ENCODE data around the gene FBH1.
"Not testable (repeated sequence)": the region's sequence is repeated elsewhere in the genome, so short reads cannot be mapped to it uniquely, and the experiment has no call there.

FBH1 gene

GRCh38 chr10:5960070-5960972, 70.3 kb downstream of the FBH1 start:
- peak; percentile 55 for DNase-seq (ENCODE audit: low read depth)

GRCh38 chr10:5960973-5961275, 70.9 kb downstream of the FBH1 start:
- not testable (repeated sequence) for DNase-seq (ENCODE audit: low read depth)

GRCh38 chr10:5961405-5962100, 71.5 kb downstream of the FBH1 start:
- DNase-seq (ENCODE audit: low read depth), result no peak

- DNase-seq (ENCODE audit: low read depth), result not testable (repeated sequence)
Observed at GRCh38 chr10:5962358-5962940, 72.4 kb downstream of the FBH1 start.

- DNase-seq (ENCODE audit: low read depth), result no peak
Observed at GRCh38 chr10:5963071-5963470, 73.0 kb downstream of the FBH1 start.

GRCh38 chr10:5963591-5963990, 73.5 kb downstream of the FBH1 start:
- no peak for DNase-seq (ENCODE audit: low read depth)

GRCh38 chr10:5964736-5965135, 74.7 kb downstream of the FBH1 start:
- no peak for DNase-seq (ENCODE audit: low read depth)

GRCh38 chr10:5965266-5965665, 75.2 kb downstream of the FBH1 start:
- DNase-seq (ENCODE audit: low read depth), result no peak

- no peak for DNase-seq (ENCODE audit: low read depth)
Observed at GRCh38 chr10:5968037-5968680, 78.1 kb downstream of the FBH1 start.

GRCh38 chr10:5968681-5969453, 78.8 kb downstream of the FBH1 start:
- DNase-seq (ENCODE audit: low read depth), result no peak

- DNase-seq (ENCODE audit: low read depth), result no peak
Observed at GRCh38 chr10:5970066-5970465, 80.0 kb downstream of the FBH1 start.

- DNase-seq (ENCODE audit: low read depth), result no peak
Observed at GRCh38 chr10:5970527-5970926, 80.5 kb downstream of the FBH1 start.

GRCh38 chr10:5971315-5971832, 81.3 kb downstream of the FBH1 start:
- peak; percentile 78 for DNase-seq (ENCODE audit: low read depth)

GRCh38 chr10:5971886-5972285, 81.8 kb downstream of the FBH1 start:
- no peak for DNase-seq (ENCODE audit: low read depth)

GRCh38 chr10:5973069-5973468, 83.0 kb downstream of the FBH1 start:
- no peak for DNase-seq (ENCODE audit: low read depth)

GRCh38 chr10:5975641-5976473, 85.8 kb downstream of the FBH1 start:
- peak; percentile 49 for DNase-seq (ENCODE audit: low read depth)

GRCh38 chr10:5976512-5977470, 86.7 kb downstream of the FBH1 start:
- DNase-seq (ENCODE audit: low read depth), result peak; percentile 67

- peak; percentile 58 for DNase-seq (ENCODE audit: low read depth)
Observed at GRCh38 chr10:5977471-5978229, 87.6 kb downstream of the FBH1 start, which contains the start of gene IL15RA. Gene IL15RA, minus strand, starts transcription at chr10:5977543. Its CDS starts 51 bp downstream, at chr10:5977492.

- no peak for DNase-seq (ENCODE audit: low read depth)
Observed at GRCh38 chr10:5978230-5978489, 88.1 kb downstream of the FBH1 start.
